Liver (tissue), 9 donors: ENCODE measurements around the gene ALAS1. TPM values are rescaled to one million over a fixed set of nuclear protein-coding genes. Genes with fewer than 3 reads are reported as not detected.
A peak's percentile ranks its signal among the peaks of the same experiment; 100 is the strongest.

Experiments
- DNase-seq: peaks from one replicate; pipeline ENCODE4 v3.0.0-alpha.2; 2017; ENCODE audit warnings: low spot score
- H3K27ac ChIP-seq, 2 donors: one replicate each; pipeline ENCODE4 v1.7.0; 2013; ENCODE audit warnings: inconsistent platforms in 2 of 2, low read length in 2 of 2, control low read depth in 1 of 2, low read depth in 1 of 2, mild to moderate bottlenecking in 1 of 2
- H3K27me3 ChIP-seq, 4 donors: one replicate each; pipeline versions ENCODE4 v1.6.1 to v1.7.0; 2013; ENCODE audit warnings: low read length in 3 of 4, inconsistent platforms in 1 of 4, mild to moderate bottlenecking in 1 of 4, moderate library complexity in 1 of 4; ENCODE audit not compliant: control insufficient read depth in 4 of 4, insufficient read depth in 4 of 4
- H3K36me3 ChIP-seq, 4 donors: one replicate each; pipeline versions ENCODE4 v1.6.1 to v1.7.0; 2013; ENCODE audit warnings: low read length in 3 of 4, mild to moderate bottlenecking in 3 of 4, low read depth in 1 of 4, moderate library complexity in 1 of 4; ENCODE audit not compliant: control insufficient read depth in 4 of 4, insufficient read depth in 3 of 4
- H3K4me1 ChIP-seq, 4 donors: one replicate each; pipeline versions ENCODE4 v1.6.1 to v1.7.0; 2013; ENCODE audit warnings: low read length in 3 of 4, mild to moderate bottlenecking in 3 of 4, moderate library complexity in 1 of 4; ENCODE audit not compliant: control insufficient read depth in 4 of 4, insufficient read depth in 4 of 4
- H3K4me3 ChIP-seq, 3 donors: one replicate each; pipeline versions ENCODE4 v1.6.1 to v1.7.0; 2013; ENCODE audit warnings: low read length in 3 of 3, control low read depth in 1 of 3, low read depth in 1 of 3, mild to moderate bottlenecking in 1 of 3
- H3K9ac ChIP-seq, 2 donors: one replicate each; pipeline ENCODE4 v1.7.0; 2013; ENCODE audit warnings: low read length in 2 of 2, mild to moderate bottlenecking in 2 of 2, moderate library complexity in 2 of 2, control low read depth in 1 of 2, low read depth in 1 of 2
- H3K9me3 ChIP-seq, 4 donors: one replicate each; pipeline versions ENCODE4 v1.6.1 to v1.7.0; 2013; ENCODE audit warnings: low read length in 3 of 4; ENCODE audit not compliant: control insufficient read depth in 4 of 4
- EGR1 ChIP-seq, 2 donors: IDR thresholded peaks; 2 replicates each; pipeline ENCODE4 v1.6.1; 2016 to 2018; ENCODE audit warnings: antibody characterized with exemption in 2 of 2, low read depth in 2 of 2
- FOXA1 ChIP-seq: IDR thresholded peaks from 2 replicates; pipeline ENCODE4 v1.6.1; 2016; ENCODE audit warnings: antibody characterized with exemption
- FOXA2 ChIP-seq: IDR thresholded peaks from 2 replicates; pipeline ENCODE4 v1.6.1; 2016; ENCODE audit warnings: antibody characterized with exemption
- GABPA ChIP-seq, 2 donors: IDR thresholded peaks in 1 of 2; conservative IDR thresholded peaks in 1 of 2; 2 replicates each; pipeline ENCODE4 v1.6.1; 2016; ENCODE audit warnings: antibody characterized with exemption in 2 of 2, mild to moderate bottlenecking in 1 of 2, moderate library complexity in 1 of 2
- HNF4A ChIP-seq, 2 donors: conservative IDR thresholded peaks; 2 replicates each; pipeline ENCODE4 v1.6.1; 2016; ENCODE audit warnings: antibody characterized with exemption in 2 of 2, mild to moderate bottlenecking in 2 of 2
- HNF4G ChIP-seq: IDR thresholded peaks from 2 replicates; pipeline ENCODE4 v1.6.1; 2016; ENCODE audit warnings: antibody characterized with exemption
- JUND ChIP-seq, 2 donors: IDR thresholded peaks; 2 replicates each; pipeline ENCODE4 v1.6.1; 2016; ENCODE audit warnings: antibody characterized with exemption in 2 of 2
- NR2F2 ChIP-seq: IDR thresholded peaks from 2 replicates; pipeline ENCODE4 v1.6.1; 2016; ENCODE audit warnings: antibody characterized with exemption
- RAD21 ChIP-seq, 2 donors: IDR thresholded peaks; 2 replicates each; pipeline ENCODE4 v1.6.1; 2016; ENCODE audit warnings: antibody characterized with exemption in 2 of 2, mild to moderate bottlenecking in 2 of 2
- RXRA ChIP-seq, 2 donors: IDR thresholded peaks; 2 replicates each; pipeline ENCODE4 v1.6.1; 2017 to 2018; ENCODE audit warnings: antibody characterized with exemption in 2 of 2, mild to moderate bottlenecking in 1 of 2
- SP1 ChIP-seq: IDR thresholded peaks from 2 replicates; pipeline ENCODE4 v1.6.1; 2018; ENCODE audit warnings: antibody characterized with exemption, mild to moderate bottlenecking
- TAF1 ChIP-seq: conservative IDR thresholded peaks from 2 replicates; pipeline ENCODE4 v1.6.1; 2016; ENCODE audit warnings: antibody characterized with exemption, mild to moderate bottlenecking
- YY1 ChIP-seq: IDR thresholded peaks from 2 replicates; pipeline ENCODE4 v1.6.1; 2016; ENCODE audit warnings: antibody characterized with exemption, mild to moderate bottlenecking
- WGBS: extraction: QIAGEN DNeasy Blood & Tissue Kit; methylation state at CpG from one replicate; pipeline ENCODE4 v1.1.7; 2013; 5-methylcytosine and 5-hydroxymethylcytosine counted together
- polyA plus RNA-seq, 2 donors: library from polyadenylated mRNA; stranded (reverse) in 1 of 2; unstranded in 1 of 2; fragments of 200-250 nt in 1 of 2; fragments of >200 nt in 1 of 2; fragmentation: Nextera tagmentation in 1 of 2; extraction: Ambion mirVana in 1 of 2; gene quantifications; one replicate each; pipeline versions ENCODE4 v1.2.1 to v1.2.3, GENCODE V29; 2013 to 2015
- total RNA-seq, 2 donors: library from RNA; depleted of rRNA; stranded (reverse); fragments of >200 nt; gene quantifications; one replicate each; pipeline ENCODE4 v1.2.3, GENCODE V29; 2014
- TF ChIP-seq, protein P1 (sequence below): IDR thresholded peaks from 2 replicates; pipeline ENCODE4 v1.6.1; 2016; ENCODE audit warnings: antibody characterized with exemption
- TF ChIP-seq, protein P2 (sequence below): IDR thresholded peaks from 2 replicates; pipeline ENCODE4 v1.6.1; 2016; ENCODE audit warnings: antibody characterized with exemption
- TF ChIP-seq, protein P3 (sequence below): fragments of 150-350 bp; IDR thresholded peaks from 2 replicates; pipeline ENCODE4 v1.5.1; 2017; ENCODE audit warnings: improper control_type of control experiment, low read depth, low read length; ENCODE audit not compliant: missing input control
- TF ChIP-seq, protein P4 (sequence below): IDR thresholded peaks from 2 replicates; pipeline ENCODE4 v1.6.1; 2016; ENCODE audit warnings: antibody characterized with exemption
- TF ChIP-seq, protein P5 (sequence below): IDR thresholded peaks from 2 replicates; pipeline ENCODE4 v1.6.1; 2016; ENCODE audit warnings: antibody characterized with exemption, mild to moderate bottlenecking
- donor health status: healthy.
- donor health status: healthy.
- donor health status: healthy.
- donor health status: healthy.
- donor health status: healthy.

Gene ALAS1
- total and polyA plus RNA-seq, 4 donors = 32.3 to 421 (median 137) TPM

DNA sequence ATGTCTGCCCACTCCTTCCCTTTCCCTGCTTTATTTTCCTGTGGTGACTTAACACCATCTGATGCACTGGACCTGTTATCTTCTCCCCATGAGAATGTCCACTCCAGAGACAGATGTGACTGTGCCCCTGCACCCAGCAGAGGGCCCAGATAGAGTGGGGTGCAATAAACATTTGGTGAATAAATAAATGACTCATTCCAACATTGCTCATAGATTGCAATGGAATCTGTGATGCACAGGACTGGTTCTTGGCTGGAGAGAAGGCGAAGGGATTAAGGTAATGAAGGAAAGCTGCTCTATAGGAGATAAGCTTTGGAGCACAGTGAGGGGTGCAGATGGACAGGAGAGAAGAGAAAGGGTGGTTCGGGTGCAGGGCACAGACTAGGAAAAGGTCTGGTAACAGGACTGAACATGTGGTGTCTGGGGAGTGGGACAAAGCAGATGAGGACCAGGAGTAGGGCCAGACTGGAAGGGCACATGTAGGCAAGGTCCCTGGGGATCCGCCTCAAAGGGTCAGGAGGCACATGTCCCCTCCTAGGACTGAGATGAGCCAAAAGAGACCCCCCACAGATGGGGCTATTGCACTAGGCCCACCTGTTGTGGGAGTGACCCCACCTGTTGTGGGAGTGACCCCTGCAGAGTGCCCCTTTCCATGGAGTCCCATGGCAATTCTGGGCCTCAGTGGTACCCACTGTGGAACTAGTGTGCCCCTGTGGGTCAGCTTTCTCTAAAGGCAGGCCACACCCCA, 26.3 kb upstream of the ALAS1 start:
- Histone ChIP-seq H3K36me3 (no peaks in the 10 kb centered on the region), H3K9ac (no peak overlapping the region), H3K27me3 (no peaks in the 10 kb centered on the region), H3K4me1 (peaks cover 5 to 11% (median 8%) of the 10 kb centered on the region in 4 donors), H3K9me3 (no peaks in the 10 kb centered on the region), H3K4me3 (no peak overlapping the region), H3K27ac (no peak overlapping the region)
- 95% methylated on average over 3 of the region's 3 CpGs for WGBS
- no peak for DNase-seq
- TF ChIP-seq JUND (IDR thresholded peaks at IDR 0.05) = peak in 1 of 2 donors; percentile 77
- TF ChIP-seq, protein P1, sequence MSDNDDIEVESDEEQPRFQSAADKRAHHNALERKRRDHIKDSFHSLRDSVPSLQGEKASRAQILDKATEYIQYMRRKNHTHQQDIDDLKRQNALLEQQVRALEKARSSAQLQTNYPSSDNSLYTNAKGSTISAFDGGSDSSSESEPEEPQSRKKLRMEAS = no peak
- peak in 1 of 2 donors; percentile 24 for TF ChIP-seq EGR1 (IDR thresholded peaks at IDR 0.05; ENCODE audit: low read depth in 2 of 2)
- TF ChIP-seq GABPA (IDR thresholded peaks at IDR 0.05 in 1 of 2, conservative IDR thresholded peaks at IDR 0.05 in 1 of 2) = no peak
- TF ChIP-seq, protein P2, sequence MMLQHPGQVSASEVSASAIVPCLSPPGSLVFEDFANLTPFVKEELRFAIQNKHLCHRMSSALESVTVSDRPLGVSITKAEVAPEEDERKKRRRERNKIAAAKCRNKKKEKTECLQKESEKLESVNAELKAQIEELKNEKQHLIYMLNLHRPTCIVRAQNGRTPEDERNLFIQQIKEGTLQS = no peak
- TF ChIP-seq FOXA1 = no peak
- TF ChIP-seq YY1 = no peak

DNA sequence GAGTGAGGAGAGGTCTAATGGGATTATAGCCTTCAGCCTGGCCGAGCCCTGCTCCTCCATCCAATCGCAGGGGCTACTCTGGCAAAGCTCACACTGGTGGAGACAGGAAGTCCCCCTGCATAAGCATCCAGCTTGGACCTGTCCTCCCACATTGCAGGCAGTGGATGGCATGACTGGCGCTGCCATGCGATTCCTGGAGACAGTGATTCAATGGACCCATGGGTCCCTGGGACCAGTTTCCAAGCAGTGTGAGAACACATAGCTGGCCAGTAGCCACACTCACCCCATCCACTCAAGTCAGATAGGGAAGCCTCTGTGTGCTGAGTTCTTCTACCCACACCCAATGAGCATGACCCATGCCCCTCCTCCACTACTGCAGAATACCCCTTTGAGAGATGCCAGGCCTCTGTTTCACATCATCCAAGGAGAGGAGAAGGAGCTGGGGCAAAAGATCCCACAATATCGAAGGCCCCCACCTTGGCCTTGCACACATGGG, 25.6 kb upstream of the ALAS1 start:
- no peak for DNase-seq
- peaks cover 6 to 16% (median 10%) of the 10 kb centered on the region in 4 donors for H3K4me1 ChIP-seq
- no peak overlapping the region for H3K4me3 ChIP-seq
- no peak overlapping the region for H3K27ac ChIP-seq
- TF ChIP-seq SP1 (no peak), TAF1 (no peak), JUND (IDR thresholded peaks at IDR 0.05) (no peak), RAD21 (IDR thresholded peaks at IDR 0.05) (no peak), NR2F2 (no peak), RXRA (IDR thresholded peaks at IDR 0.05) (no peak), HNF4G (no peak), FOXA2 (no peak), HNF4A (conservative IDR thresholded peaks at IDR 0.05) (no peak), FOXA1 (no peak), GABPA (IDR thresholded peaks at IDR 0.05 in 1 of 2, conservative IDR thresholded peaks at IDR 0.05 in 1 of 2) (no peak), YY1 (no peak), EGR1 (IDR thresholded peaks at IDR 0.05; ENCODE audit: low read depth in 2 of 2) (no peak)
- TF ChIP-seq, protein P1 = no peak
- TF ChIP-seq, protein P2 = no peak
- TF ChIP-seq, protein P3, sequence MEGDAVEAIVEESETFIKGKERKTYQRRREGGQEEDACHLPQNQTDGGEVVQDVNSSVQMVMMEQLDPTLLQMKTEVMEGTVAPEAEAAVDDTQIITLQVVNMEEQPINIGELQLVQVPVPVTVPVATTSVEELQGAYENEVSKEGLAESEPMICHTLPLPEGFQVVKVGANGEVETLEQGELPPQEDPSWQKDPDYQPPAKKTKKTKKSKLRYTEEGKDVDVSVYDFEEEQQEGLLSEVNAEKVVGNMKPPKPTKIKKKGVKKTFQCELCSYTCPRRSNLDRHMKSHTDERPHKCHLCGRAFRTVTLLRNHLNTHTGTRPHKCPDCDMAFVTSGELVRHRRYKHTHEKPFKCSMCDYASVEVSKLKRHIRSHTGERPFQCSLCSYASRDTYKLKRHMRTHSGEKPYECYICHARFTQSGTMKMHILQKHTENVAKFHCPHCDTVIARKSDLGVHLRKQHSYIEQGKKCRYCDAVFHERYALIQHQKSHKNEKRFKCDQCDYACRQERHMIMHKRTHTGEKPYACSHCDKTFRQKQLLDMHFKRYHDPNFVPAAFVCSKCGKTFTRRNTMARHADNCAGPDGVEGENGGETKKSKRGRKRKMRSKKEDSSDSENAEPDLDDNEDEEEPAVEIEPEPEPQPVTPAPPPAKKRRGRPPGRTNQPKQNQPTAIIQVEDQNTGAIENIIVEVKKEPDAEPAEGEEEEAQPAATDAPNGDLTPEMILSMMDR = no peak
- TF ChIP-seq, protein P4, sequence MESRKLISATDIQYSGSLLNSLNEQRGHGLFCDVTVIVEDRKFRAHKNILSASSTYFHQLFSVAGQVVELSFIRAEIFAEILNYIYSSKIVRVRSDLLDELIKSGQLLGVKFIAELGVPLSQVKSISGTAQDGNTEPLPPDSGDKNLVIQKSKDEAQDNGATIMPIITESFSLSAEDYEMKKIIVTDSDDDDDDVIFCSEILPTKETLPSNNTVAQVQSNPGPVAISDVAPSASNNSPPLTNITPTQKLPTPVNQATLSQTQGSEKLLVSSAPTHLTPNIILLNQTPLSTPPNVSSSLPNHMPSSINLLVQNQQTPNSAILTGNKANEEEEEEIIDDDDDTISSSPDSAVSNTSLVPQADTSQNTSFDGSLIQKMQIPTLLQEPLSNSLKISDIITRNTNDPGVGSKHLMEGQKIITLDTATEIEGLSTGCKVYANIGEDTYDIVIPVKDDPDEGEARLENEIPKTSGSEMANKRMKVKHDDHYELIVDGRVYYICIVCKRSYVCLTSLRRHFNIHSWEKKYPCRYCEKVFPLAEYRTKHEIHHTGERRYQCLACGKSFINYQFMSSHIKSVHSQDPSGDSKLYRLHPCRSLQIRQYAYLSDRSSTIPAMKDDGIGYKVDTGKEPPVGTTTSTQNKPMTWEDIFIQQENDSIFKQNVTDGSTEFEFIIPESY = no peak
- TF ChIP-seq, protein P5, sequence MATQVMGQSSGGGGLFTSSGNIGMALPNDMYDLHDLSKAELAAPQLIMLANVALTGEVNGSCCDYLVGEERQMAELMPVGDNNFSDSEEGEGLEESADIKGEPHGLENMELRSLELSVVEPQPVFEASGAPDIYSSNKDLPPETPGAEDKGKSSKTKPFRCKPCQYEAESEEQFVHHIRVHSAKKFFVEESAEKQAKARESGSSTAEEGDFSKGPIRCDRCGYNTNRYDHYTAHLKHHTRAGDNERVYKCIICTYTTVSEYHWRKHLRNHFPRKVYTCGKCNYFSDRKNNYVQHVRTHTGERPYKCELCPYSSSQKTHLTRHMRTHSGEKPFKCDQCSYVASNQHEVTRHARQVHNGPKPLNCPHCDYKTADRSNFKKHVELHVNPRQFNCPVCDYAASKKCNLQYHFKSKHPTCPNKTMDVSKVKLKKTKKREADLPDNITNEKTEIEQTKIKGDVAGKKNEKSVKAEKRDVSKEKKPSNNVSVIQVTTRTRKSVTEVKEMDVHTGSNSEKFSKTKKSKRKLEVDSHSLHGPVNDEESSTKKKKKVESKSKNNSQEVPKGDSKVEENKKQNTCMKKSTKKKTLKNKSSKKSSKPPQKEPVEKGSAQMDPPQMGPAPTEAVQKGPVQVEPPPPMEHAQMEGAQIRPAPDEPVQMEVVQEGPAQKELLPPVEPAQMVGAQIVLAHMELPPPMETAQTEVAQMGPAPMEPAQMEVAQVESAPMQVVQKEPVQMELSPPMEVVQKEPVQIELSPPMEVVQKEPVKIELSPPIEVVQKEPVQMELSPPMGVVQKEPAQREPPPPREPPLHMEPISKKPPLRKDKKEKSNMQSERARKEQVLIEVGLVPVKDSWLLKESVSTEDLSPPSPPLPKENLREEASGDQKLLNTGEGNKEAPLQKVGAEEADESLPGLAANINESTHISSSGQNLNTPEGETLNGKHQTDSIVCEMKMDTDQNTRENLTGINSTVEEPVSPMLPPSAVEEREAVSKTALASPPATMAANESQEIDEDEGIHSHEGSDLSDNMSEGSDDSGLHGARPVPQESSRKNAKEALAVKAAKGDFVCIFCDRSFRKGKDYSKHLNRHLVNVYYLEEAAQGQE = no peak
- no peaks in the 10 kb centered on the region for H3K36me3 ChIP-seq
- 92% methylated on average over 5 of the region's 5 CpGs for WGBS
- no peaks in the 10 kb centered on the region for H3K9me3 ChIP-seq
- H3K27me3 ChIP-seq = no peaks in the 10 kb centered on the region
- H3K9ac ChIP-seq = no peak overlapping the region
